GM19193 (cell line): ENCODE measurements around the gene SAA1.

Experiments
- POLR2A ChIP-seq: IDR thresholded peaks from 4 replicates; pipeline ENCODE4 v1.6.1; 2011; ENCODE audit not compliant: insufficient read depth, insufficient read length; ENCODE audit errors: extremely low read depth

Gene SAA1

DNA sequence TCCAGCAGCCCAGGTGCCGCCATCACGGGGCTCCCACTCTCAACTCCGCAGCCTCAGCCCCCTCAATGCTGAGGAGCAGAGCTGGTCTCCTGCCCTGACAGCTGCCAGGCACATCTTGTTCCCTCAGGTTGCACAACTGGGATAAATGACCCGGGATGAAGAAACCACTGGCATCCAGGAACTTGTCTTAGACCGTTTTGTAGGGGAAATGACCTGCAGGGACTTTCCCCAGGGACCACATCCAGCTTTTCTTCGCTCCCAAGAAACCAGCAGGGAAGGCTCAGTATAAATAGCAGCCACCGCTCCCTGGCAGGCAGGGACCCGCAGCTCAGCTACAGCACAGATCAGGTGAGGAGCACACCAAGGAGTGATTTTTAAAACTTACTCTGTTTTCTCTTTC, at the start of gene SAA1:
Gene SAA1, plus strand, starts transcription at position 316 of the 400 bp plus-strand sequence. CDS start 624 bp downstream, outside the sequence.
- TF ChIP-seq POLR2A = no peak

DNA sequence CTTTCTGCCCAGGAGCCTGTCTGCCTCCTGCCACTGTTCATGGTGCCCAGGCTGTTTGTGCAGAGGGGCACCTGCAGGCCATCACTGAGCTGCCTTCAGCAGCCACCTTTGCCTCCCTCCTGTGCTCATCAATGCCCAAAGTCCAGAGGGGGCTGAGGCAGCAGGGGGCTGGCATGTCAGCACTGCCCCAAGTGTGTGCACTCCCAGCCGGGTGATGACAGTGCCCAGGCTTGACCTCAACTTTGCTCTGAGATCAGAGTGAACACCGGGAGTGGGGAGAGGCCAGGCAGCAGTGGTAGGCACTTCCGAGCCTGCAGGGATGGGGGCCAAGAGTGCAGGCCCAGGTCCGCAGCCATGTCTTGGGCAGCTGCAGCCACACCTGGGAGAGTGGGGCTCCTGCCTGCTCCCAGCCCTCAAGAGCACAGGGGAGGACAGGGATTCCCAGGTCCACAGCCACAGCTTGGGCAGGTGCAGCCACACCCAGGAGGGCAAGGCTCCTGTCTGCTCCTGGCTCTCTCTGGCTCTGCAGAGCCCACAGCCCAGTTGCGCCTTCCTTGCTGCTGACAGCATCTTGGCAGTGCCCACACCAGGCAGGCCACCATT, 44.7 kb upstream of the SAA1 start:
- no peak for TF ChIP-seq POLR2A

DNA sequence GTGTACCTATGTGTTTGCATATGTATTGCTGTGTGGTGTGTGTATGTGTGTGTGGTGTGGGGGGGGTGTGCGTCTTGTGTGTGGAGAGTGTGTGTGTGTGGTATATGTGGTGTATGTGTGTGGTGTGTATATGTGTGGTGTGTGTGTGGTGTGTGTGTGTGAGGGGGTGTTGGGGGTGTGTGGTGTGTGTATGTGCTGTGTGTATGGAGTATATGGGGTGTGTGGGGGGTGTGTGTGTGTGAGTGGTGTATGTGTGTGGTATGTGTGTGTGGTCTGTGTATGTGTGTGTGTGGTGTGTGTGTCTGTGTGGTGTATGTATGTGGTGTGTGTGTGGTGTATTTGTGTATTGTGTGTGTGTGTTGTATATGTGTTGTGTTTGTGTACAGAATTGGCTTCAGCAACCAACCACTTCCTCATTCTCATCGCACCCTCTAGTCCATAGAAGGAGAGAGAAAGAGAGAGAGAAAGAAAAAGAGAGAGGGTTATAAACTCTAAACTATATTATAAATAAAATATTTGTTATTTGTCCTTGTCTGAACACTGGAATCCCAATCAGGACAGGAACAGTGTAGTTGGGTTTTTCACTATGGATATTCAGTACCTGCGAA, 43.1 kb upstream of the SAA1 start:
- no peak for TF ChIP-seq POLR2A

DNA sequence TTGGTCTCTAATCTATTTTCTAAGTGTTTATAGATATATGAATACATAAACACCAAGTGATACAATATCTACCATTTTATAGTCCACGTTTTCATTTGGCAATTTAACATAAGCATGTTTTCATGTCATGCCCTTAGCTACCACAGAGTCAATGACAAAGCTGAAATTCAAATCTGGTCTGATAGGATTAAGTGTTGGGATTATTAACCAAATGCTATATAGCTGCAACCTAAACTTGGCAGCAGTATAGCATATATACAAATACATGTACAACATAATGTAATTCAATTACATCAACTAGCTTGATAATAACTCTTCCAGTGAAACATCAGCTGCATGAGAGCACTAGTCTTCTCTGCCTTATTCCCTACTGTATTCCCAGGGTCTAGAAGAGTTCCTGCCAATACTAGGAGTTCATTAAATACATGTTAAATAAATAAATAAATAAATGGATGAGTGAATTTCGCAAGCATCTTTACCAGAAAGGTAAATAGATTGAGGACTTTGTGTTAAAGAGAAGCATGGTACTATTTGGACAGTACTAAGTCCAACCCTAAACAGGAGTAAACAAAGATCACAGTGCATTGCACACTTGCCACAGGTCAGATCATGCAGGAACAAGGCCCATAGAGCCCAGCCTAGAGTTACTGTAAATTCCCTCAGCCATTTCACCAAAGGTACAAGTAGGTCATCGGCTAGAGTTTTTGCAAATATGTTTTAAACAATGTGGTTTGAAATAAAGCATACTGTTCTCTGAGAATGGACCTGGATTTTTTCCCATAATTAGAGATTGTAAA, 42.3 kb upstream of the SAA1 start:
- TF ChIP-seq POLR2A = no peak

DNA sequence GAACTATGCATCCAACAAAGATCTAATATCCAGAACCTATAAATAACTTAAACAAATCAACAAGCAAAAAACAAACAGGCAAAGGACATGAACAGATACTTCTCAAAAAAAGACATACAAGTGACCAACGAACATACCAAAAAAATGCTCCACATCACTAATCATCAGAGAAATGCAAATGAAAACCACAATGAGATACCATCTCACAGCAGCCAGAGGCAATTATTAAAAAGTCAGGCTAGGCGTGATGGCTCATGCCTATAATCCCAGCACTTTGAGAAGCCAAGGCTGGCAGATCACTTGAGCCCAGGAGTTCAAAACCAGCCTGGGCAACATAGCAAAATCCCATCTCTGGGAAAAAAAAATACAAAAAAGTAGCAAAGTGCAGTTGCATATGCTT, 40.2 kb upstream of the SAA1 start:
- TF ChIP-seq POLR2A = no peak

DNA sequence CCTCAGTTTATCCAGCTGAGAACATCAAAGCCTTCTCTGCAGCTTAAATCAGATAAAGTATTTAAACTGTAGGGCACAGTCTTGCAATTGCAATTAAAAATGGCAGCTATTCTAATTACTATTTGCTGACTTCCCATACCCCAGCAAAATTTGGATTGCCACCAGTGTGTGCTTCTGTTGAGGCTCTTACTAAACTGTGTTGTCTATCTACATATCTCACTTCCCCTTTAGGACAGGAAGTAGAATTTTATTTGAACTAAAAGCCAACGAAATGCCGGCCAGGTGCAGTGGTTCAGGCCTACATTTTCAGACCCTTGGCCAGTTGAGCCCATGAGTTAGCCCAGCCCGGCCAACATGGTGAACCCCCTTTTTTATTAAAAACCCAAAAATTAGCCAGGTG, 36.6 kb upstream of the SAA1 start:
- no peak for TF ChIP-seq POLR2A

DNA sequence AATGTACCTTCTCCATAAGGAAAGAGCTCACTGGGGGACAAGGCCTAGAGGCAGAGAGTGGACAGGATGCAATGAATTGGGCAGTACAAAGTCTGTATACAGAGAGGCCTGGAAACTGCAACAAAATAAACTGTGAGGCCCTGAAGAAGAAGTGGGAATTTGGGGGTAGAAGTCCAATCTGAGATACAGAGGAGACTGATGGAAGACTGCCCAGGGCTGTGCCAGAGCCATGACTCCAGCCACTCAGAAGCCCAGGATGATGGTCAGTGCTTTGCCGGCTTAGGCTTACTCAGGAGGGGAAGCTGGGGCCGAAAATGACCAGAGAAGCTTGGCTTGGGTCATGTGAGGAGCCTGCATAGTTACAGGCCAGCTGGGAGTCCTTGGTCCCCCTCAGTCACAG, 35.2 kb upstream of the SAA1 start:
- no peak for TF ChIP-seq POLR2A

DNA sequence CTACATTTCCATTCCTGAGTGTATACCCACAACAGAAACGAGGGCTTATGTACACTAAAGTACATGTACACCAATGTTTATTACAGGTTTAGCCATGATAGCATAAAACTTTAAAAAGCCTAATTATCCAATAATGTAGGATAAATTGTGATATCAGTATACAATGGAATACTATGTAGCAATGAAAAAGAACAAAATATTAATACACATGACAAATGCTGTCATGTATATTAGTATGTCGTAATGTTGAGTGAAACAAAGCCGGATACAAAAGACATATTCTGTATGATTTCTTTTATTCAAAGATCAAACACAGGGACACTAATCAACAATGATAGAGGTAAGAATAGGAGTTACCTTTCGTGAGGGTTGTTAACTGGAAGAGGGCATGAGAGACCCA, 32.2 kb upstream of the SAA1 start:
- TF ChIP-seq POLR2A = no peak

DNA sequence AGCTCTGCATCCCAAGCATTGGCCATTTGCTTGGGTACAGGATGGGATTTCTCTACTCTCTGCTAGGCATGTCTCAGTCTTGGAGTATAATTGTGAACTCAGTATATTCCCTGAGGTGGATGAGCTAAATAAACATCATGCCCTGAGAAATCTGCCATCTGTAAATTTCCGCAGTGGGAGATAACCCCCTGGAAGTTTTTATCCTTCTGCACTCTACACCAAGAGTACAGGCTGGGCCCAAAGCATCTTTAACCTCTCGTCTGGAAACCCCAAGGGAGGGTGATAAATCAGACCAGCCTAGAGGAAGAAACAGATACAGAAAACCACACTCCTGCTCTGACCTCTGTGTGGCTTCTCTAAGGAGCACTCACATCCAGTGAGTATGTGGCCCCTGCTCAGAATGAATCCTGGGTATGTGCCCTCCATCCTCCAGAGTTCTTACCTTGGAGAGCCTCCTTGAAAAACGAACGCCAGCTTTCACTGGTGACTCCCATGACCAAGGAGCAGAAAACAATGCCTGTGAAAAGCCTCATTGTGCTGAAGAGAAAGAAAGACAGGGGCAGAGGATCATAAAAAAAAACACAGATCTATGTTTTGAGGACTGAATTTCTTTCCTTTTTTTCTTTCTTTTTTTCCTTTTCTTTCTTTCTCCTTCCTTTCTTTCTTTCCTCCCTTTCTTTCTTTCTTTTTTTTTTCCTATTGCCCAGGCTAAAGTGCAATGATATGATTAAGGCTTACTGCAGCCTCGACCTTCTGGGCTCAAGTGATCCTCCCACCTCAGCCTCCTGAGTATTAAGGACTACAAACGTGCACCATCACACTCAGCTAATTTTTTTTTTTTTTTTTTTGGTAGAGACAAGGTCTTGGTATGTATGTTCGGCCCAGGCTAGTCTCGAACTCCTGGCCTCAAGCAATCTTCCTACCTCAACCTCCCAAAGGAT, 30.4 kb upstream of the SAA1 start:
- TF ChIP-seq POLR2A = no peak

DNA sequence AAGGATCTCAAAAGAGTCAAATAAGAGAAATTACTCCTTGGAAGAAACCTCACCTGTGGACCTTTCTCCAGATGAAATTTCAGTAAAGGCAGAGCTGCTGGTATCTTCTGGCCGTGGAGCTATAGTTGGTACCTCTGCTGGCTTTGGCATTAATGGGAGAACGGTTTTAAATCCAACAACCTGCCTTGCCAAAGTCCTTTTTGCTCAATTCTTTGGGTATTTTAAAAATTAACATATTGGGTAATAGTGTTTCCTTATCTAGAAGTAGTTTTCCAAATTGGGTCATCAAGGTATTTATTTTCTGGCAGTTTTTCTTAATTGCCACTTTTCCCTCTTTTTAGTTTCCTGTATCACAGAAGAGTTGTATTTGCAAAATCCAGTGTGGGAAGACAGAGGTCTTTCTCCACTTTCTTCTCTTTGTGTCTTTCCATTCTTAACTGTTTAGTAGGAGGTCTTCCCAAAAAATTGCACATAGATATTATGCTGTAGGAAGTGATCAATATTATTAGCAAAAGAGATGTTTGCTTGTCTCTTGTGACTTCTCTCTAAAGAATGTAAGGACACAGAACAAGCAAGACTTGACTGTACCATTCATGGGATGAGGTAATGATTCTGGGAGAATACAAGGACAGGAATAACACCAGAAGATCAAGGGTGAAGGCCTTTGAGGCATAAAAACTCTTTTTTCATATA, 29.3 kb upstream of the SAA1 start, which contains the start of gene SAA4:
Gene SAA4, minus strand, starts transcription at position 139 of the 693 bp plus-strand sequence. CDS start 876 bp downstream, outside the sequence.
- TF ChIP-seq POLR2A = no peak

DNA sequence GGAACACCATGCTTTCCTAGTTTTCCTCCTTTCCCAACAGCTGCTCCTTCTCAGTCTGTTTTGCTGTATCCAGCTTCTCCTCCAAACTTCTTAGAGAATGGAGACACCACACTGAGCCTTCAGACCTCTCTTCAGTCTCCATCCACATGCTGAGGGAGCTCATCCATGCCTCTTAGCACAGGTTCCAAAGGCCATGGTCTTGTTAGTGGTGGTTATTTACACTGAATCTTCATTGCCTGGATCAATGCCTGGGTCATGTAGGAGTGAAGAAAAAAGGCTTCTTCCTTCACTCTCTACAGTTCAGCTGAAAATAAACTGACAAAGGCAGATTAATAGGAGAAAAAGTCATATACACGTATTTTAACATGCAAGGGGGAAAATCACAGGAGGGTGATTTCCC, 26.4 kb upstream of the SAA1 start:
- no peak for TF ChIP-seq POLR2A

DNA sequence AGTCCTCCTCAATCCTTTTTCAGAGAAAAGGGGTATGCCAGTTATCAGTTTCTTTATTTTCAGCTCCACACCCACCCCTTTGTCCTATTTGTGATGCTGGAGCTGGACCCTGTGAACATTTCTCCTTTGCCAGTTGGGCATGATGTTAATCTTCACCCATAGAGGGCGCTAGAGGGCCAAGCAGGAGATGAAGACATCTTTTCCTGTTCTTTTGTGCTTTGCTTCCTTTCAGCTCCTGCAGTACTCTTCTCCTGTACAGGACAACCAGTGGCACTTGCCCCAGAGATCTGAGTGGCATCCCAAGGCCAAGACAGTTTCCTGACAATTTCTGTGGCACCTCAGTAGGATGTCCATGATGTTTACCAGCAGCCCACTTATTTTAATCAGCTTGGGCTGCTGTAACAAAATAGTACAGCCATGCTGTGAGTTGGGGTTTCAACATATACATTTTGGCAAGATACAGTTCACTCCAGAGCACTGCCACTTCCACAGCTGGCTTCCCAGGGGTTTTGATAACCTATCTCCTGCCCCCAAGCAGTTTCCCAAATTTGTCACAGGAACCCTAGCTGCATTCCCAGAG, 22.2 kb upstream of the SAA1 start:
- no peak for TF ChIP-seq POLR2A

DNA sequence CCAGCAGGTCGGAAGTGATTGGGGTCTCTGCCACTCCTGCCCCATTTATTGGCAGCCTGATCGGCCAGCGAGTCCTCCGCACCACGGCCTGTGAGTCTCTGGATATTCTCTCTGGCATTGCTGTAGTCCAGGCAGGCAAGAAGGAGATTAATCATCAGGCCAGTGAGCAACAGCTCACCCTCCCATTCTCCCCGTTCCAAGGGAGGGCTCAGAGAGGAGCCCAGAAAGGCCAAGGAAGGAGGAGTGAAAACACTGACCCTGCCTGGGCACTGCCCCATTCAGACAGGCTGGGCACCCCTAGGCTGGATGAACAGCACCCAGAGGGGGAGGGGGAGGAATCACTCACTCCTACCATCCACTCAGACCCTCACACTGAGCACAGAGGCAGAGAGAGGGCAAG, 20.7 kb upstream of the SAA1 start:
- TF ChIP-seq POLR2A = no peak

DNA sequence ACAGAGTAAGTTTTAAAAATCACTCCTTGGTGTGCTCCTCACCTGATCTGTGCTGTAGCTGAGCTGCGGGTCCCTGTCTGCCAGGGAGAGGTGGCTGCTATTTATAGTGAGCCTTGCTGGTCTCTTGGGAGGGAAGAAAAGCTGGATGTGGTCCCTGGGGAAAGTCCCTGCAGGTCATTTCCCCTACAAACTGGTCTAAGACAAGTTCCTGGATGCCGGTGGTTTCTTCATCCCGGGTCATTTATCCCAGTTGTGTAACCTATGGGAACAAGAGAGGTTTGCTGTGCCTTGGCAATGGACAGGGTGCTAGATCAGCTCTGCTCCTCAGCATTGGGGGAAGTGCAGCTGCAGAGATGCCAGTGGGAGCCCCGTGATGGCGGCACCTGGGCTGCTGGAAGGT, 17.5 kb upstream of the SAA1 start, which contains the start of gene SAA2:
Gene SAA2, minus strand, starts transcription at position 108 of the 400 bp plus-strand sequence. CDS start 657 bp downstream, outside the sequence.
- TF ChIP-seq POLR2A = no peak

DNA sequence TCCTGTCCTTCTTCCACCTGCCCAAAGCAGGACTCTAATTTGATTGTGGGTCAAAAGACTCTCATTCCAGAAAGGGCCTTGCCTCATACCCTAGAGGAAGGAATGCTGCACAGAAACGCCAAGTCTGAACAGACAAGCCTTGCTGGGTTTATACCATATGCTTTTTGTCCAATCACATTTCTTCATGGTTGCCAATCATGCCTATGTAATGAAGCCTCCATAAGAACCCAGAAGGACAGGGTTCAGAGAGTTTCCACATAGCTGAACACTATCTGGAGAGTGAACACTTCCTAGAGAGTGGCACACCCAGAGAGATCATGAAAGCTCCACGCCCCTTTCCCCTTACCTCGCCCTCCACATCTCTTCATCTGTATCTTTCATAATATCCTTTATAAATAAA, 12.8 kb upstream of the SAA1 start:
- no peak for TF ChIP-seq POLR2A
